Stimulated activated CD4-positive, alpha-beta T cell treated with anti-CD3 and anti-CD28 coated beads, Interleukin-4, amount 100 ng/mL, for 1 hour (primary cell): ENCODE data around the gene PRND.
"Not testable (repeated sequence)": the region's sequence is repeated elsewhere in the genome, so short reads cannot be mapped to it uniquely, and the experiment has no call there.

ENCODE experiments used
- DNase-seq: peaks from one replicate; pipeline ENCODE4 v3.0.0-alpha.2; 2020

Gene PRND

DNA sequence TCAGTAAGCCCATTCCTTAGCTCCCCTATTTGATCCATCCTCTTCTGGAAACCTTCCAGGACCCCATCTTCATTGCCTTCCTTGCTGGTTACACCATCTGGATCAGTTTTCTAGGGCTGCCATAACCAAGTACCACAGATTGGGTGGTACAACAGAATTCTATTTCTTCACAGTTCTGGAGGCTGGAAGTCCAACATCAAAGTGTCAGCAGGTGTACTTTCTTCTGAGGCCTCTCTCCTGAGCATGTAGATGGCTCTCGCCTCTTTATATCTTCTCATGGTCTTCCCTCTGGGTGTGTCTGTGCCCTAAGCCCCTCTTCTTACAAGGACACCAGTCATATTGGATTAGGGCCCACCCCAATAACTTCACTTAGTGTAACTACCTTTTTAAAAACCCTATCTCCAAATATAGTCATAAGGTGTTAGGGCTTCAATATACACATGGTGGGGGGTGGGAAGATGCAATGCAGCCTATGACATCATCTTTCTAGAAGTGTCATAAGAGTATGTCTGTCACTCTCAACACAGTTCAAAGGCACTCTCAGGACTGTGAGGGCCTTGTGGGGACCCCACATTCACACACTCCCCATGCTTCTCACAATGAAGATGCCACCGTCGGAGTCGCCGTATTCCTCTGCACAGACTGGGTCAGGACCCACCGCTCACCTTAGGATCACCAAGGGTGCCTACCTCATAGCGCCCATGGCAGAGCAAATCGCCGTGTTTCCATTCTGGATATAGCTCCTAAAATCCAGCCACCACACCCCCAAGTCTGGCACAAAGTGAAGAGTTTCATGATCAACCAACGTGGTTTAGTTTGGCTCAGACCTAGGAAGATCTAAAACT, 12.2 kb upstream of the PRND start:
- DNase-seq, result no peak

DNA sequence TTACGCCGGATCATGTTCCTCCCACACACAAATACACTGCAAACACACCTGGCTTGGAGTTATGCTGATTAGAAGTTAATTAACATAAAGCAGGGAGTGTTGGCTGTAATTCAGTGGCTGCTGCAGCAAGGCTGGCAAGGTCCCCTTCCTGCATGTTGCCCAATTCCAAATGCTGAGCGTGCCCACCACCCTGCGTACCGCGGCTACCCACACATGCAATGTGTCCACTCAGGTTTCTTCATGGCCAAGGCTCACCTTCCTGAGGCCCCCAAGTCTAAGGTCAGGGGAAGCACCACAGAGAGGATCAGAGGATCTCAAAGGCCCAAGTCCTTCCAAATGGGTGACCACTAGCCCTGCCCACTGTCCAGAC, 11.6 kb upstream of the PRND start:
- no peak for DNase-seq

DNA sequence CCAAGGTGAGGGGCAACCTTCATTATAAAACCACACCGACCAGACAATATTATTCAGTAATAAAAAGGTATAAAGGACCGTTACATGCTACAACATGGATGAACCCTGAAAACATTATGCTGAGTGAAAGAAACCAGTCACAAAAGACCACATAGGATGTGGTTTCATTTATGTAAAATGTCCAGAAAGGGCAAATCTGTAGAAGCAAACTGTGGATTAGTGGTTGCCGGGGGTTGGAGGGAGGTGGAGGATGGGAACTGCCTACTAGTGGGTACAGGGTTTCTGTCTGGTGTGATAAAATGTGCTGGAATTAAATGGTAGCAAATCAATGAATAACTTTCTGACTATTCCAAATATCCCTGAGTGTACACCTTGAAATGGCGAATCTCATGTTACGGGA, 10.2 kb upstream of the PRND start:
- no peak for DNase-seq

DNA sequence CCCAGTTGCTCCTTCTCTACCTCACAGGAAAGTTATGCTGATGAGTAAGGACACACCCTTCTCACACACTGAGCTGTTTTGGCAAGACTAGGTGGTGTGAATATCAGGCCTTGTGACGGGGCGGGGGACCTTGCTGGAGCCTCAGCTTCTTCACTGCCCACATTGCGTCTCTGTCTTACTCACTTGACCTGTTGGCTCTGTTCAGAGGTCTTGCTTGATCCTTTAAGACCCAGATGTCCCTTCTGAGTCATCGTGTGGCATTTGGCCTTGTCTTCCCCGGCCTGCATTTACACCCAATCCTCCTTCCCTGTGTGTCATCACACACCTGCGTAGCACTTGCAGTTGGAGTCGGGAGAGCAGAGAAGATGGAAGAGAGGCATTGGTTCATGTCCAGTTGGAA, 8.3 kb upstream of the PRND start:
- DNase-seq, result no peak

DNA sequence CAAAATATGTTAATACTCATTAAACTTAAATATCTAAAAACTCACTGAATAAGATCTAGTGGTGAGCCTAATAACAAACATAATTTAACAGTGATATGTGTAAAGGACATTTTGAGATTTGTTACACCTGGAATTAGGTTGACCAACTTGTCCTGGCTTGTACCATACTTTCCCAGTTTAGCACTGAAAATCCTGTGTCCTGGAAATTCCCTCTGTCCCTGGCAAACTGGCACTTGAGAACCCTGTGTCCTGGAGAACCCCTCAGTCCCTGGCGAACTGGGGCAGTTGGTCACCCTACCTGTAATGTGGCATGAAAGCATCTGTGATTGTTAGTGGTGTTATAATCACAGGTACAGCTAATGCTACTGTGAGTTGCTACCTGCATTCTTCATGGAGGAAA, 6.9 kb upstream of the PRND start:
- DNase-seq, result no peak

DNA sequence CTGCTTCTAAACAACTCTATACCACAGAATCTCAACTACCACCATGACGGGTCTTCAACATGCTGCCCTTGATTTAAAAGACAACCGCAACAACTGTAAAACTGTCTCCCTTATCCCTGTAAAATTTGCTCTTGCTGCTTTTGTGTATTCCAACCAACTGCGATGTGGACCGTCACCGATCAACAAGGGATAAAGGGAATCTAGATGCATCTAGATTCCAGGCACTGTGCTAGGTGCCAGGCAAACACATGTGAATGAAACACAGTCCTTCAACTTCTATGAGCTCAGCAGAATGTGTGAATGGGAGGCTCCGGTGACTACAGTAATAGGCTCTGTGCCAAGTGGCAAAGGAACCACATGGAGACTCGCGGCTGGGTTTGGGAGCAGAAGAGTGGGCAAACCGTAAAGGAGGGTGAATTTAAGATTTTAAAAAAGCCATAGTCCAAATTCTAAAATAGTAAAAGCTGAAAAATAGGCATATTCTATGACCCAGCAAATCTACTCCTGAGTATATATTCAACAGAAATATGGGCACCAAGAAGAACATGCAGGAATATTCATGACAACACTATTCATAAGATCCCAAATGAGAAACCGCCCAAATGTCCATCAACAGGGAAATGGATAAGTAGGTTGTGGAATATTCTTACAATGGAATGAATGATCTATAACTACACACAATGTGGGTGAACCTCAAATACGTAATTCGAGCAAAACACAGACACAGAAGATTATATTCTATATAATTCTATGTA, 3.7 kb upstream of the PRND start:
- no peak for DNase-seq

DNA sequence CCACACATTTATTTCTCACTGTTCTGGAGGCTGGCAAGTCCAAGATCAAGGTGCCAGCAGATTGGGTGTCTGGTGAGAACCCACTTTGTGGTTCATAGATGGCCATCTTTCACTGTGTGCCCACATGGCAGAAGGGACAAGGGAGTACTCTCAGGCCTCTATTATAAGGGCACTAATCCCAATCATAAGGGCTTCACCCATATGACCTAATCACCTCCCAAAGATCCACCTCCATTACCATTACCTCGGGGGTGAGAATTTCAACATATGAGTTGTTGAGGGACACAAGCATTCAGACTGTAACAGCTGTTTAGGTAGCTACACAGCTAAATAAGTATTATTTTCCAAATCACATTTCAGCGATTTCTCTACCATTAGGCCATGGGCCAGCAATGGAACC, 2.5 kb upstream of the PRND start:
- no peak for DNase-seq

DNA sequence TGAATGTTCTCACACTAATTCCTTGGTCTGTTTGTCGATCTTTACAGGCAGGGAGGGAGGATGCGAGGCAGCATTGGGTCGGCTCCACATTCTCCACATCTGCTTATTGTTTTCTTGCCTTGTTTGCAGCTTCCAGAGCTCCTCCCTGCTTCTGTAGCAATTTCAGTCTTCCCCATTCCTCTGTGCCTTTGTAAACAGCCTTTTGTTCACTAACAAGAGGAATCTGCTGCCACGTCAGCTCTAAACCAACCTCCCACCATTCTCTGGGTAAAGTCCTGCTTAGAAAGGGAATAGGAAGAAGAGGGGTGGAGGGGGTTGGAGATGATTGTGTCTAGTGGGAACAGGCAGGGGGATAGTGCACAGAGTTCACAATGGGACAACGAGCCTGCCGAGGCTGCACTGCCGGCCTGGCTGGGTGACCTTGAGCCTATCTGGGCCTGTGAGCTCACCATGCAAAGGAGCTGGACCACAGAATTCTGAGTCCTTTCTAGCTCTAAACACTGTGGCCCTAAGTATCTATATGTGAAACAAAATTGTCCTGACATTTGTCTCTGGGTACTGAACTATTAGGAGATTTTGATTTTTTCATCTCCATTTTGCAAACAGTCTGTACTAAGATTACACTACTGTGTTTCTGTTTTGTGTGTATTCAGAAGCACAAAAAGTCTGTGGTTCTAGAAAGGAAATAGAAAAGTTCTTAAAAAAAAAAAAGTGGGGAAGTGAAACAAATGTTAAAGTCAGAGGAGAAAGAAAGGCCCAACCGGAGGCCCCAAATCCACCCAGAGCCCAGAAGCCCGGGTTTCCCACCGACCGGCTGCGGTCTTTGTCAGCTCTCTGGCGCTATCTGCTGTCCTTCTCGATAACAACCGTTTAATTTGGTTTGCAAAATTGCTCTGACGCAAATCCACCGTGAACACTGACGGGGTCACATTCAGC, 1.4 kb upstream of the PRND start:
- peak; percentile 68 for DNase-seq

DNA sequence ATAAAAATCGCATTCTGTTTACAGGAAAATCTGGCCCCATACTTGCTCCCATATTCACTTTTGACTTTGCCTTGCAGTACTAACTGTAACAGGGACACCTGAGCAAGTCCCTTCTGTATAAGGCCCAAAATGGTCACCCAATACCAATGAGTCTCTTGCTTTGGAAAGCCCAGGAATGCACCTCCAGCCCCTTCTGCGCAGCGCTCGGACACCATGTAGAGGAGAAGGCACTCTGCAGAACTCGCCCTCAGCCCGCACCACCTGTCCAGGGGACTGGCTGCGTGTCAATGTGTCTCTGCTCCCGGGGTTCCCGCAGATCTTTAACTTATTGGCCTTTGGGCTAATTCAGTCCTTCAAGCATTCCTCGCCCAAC, 746 bp upstream of the PRND start:
- no peak for DNase-seq

DNA sequence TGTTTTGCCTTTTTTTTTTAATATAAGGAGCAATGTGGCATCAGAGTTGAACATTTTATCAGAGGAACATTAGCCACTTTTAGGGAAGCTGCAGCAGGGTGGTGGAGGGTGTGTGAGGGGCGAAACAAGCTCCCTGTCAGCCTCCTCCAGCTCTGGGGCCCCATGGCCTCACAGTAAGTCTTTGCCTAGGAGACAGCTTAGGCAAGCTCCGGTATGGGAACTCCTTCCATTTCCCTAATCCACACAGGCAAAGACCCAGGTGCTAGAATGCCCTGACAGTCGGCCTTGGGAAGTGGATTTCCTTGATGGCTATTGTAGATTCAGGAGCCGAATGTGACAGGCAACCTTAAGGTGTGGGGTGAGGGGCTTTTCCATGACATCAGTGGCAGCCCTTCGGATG, 862 bp downstream of the PRND start:
- no peak for DNase-seq

DNA sequence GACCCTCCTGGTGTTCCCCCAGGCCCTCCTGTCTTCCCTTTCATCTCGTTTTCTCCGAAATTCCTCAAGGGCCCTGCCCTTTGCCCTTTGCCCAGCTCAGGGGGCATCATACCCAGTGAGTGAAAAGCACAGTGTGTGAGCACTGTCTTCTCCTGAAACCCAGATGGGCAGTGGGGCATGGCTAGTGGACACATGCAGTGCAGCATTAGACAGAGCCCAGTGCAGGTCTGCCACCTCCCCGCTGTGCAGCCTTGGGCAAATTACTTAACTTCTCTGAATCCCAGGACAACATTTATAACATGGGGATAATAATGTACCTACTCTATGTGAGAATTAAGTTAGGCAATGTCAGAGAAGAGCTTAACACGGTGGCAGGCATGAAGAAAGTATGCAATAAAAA, 1.3 kb downstream of the PRND start:
- no peak for DNase-seq

DNA sequence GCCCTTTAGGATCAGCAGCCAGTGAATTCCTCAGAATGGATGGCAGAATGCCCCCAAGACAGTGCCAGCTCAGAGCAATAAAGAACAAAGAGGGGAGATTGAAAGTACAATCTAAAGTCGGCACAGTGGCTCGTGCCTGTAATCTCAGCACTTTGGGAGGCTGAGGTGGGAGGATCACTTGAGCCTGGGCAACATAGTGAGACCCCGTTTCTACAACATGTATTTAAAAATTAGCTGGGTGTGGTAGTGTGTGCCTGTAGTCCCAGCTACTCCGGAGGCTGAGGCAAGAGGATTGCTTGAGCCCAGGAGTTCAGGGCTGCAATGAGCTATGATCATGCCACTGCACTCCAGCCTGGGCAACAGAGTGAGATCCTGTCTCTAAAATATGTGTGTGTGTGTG, 1.8 kb downstream of the PRND start:
- DNase-seq, result not testable (repeated sequence)

DNA sequence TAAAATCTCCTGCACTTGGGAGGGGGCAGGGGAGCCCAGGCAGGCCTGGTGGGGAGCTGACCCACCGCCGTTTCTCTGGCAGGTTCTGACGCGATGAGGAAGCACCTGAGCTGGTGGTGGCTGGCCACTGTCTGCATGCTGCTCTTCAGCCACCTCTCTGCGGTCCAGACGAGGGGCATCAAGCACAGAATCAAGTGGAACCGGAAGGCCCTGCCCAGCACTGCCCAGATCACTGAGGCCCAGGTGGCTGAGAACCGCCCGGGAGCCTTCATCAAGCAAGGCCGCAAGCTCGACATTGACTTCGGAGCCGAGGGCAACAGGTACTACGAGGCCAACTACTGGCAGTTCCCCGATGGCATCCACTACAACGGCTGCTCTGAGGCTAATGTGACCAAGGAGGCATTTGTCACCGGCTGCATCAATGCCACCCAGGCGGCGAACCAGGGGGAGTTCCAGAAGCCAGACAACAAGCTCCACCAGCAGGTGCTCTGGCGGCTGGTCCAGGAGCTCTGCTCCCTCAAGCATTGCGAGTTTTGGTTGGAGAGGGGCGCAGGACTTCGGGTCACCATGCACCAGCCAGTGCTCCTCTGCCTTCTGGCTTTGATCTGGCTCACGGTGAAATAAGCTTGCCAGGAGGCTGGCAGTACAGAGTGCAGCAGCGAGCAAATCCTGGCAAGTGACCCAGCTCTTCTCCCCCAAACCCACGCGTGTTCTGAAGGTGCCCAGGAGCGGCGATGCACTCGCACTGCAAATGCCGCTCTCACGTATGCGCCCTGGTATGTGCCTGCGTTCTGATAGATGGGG, 3.0 kb downstream of the PRND start:
- DNase-seq, result no peak

DNA sequence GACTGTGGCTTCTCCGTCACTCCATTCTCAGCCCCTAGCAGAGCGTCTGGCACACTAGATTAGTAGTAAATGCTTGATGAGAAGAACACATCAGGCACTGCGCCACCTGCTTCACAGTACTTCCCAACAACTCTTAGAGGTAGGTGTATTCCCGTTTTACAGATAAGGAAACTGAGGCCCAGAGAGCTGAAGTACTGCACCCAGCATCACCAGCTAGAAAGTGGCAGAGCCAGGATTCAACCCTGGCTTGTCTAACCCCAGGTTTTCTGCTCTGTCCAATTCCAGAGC, 3.5 kb downstream of the PRND start:
- no peak for DNase-seq

DNA sequence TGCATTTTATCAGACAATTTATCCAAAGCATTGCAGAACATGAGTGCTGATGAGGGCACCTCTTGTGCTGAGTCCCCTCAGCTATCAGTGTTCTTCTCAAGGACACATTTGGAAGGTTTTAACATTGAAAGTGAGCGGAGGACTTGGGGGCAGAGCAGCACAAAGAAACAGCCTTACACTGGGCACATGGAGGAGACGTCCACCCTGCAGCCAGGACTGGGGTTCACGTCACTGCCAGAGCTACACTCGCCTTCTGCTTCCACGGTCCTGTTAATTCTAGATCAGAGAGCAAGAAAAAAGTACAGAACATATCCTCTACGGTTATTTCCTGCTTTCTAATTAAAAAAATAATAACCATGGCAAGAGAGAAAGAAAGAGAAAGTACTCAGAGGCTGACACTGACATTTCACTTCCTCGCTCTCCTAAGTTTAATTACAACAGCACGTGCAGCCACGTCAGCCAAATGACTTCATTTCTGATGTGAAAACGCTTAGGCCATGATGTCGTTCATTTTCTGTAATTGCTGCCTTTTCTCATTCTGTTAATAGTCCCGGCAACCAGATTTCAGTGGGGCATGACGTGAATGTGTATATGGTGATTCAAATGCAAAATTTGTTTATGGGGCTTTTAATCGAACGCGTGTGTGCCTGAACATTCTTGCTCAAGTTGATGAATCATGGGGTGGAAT, 5.1 kb downstream of the PRND start:
- DNase-seq, result peak; percentile 42

DNA sequence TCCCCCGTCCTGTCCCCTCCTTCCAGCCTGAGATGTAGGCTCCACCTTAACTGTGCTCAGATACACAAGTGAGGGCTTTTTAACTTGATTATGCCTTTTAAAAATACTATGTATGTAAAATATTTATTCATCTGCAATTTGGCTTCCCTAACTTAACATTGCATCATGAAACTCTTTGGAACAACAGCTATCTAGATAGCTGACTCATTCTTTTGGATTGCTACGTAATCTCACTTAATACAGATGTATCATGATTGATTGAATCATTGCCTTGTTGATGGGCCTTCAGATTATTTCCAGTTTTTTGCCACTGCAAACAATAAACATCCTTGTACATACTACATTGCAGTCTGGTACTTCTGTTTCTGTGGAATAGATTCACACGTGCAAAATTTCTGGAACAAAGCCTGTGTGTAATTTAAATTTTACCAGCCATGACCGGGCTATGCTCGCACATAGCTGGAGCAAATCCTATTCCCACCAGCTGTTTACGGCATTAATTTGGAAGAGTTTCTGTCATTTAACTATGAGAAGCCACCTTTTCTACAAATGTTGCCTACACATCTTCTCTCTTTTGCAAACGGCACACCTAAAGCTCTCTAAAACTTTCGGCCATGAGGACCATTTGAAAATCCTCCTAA, 6.5 kb downstream of the PRND start:
- no peak for DNase-seq

DNA sequence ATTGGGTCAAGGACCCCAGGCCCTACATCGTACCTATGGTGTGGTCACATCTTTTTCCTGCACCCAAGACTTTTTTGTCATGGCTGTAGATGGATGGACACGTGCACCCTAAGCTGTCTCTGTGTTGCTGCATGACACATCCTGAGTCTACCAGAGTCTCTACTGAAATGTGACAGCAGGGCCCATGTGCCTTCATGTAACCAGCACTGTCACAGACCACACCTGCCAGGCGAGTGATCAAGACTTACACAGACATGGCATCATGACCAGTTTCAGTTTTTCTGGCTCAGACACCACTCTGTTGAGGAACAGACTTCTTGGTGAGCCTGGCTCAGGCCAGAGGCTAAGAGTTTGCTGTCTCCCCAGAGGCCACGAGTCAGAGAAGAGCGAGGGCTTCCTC, 7.6 kb downstream of the PRND start:
- no peak for DNase-seq

DNA sequence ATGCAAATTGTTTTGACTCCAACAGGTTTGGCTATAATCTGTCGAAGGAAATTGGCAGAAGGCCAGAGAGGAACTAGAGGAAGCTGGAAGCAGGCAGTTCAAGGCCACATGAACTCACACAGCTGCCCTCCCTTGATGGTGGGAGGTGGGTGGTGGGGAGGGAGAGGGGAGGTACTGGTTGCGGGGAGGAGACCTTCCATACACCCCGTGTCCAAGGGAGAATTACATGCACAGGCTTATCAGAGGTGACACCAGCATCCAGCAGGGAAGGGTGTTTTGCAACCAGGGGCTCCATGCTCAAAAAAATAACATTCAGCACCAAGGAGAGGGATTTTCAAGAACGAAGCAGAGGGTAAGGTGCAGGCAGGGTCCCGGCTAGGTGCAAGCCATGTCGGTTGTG, 9.1 kb downstream of the PRND start:
- DNase-seq, result no peak

DNA sequence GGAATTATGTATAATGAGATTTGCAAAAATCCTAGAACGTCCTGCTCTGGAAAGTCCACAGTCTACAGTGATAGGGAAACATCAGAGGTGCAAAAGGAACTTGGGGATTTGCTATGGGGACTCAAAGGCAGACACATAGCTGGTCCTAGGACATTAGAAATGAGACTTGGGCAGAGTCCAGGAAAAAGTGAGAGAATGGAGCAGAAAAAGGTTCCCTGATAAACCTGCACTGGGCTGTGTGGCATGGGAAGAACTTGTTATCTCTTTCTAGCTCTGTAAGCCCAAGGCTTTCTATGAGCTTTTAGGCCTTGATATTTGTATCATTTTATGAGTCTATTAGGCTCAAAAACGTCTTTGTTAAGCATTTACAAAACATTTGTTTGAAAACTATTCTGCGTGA, 15.2 kb downstream of the PRND start:
- DNase-seq, result no peak

DNA sequence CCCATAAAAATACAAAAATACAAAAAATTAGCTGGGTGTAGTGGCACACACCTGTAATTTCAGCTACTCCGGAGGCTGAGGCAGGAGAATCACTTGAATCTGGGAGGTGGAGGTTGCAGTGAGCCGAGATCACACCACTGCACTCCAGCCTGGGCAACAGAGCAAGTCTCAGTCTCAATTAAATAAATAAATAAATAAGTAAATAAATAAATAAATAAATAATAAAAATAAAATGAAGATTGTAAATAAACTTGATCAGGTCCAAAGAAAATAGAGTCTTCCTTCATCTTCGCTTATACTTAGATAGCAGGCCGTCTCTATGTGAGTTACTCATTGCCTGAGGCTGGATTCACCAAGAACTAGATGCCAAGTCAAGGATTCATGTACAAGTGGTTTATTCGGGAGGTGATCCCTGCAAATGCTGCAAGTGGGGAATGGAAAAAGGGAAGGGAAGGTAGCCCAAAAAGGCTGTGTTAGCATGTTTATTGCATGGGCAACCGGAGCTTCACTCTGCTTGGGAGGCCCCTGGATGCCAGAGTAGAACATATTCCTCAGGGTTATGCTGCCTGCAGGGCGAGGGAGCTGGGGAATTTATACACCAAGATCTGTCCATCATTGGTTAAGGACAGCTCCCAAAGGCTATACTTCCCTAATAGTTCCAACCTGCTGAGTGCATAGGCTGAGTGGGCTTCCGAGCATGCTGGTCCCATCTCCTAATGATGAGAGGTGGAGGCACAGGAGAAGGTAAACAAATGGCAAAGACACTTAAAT, 16.3 kb downstream of the PRND start:
- no peak for DNase-seq
